Upper lobe of left lung (tissue), 4 donors: ENCODE data around the gene GCNA.

Experiments used
- CTCF ChIP-seq, 6 experiments: fragments of 450-650 bp in 4 of 6; fragments of 200-600 bp in 2 of 6; sonication (generic) in 2 of 6; IDR thresholded peaks; one replicate each; pipeline ENCODE4 v1.5.1; 2016 to 2019; ENCODE audit warnings: antibody characterized with exemption in 6 of 6
- EP300 ChIP-seq, 4 donors: sonication (generic); formaldehyde crosslinking; IDR thresholded peaks; one replicate each; pipeline ENCODE4 v1.5.1; 2017; ENCODE audit warnings: antibody characterized with exemption in 4 of 4, control low read depth in 2 of 4
- POLR2A ChIP-seq, 4 donors: fragments of 450-650 bp; IDR thresholded peaks; one replicate each; pipeline ENCODE4 v1.5.1; 2016 to 2017; ENCODE audit warnings: antibody characterized with exemption in 4 of 4, mild to moderate bottlenecking in 2 of 4
- POLR2AphosphoS5 ChIP-seq, 2 donors: sonication (generic); formaldehyde crosslinking; IDR thresholded peaks; one replicate each; pipeline ENCODE4 v1.5.1; 2017; ENCODE audit warnings: antibody characterized with exemption in 2 of 2

GRCh38 chrX:71618303-71618721, 40.1 kb downstream of the GCNA start, which contains the start of gene CXCR3:
- no peak for TF ChIP-seq CTCF (IDR thresholded peaks at IDR 0.05)
- no peak for TF ChIP-seq POLR2A (IDR thresholded peaks at IDR 0.05)
- no peak for TF ChIP-seq POLR2AphosphoS5 (IDR thresholded peaks at IDR 0.05)
- no peak for TF ChIP-seq EP300 (IDR thresholded peaks at IDR 0.05)
